ENCODE results near the gene ROMO1.
"Not testable (repeated sequence)": the region's sequence is repeated elsewhere in the genome, so short reads cannot be mapped to it uniquely, and the experiment has no call there.

Gene ROMO1

DNA sequence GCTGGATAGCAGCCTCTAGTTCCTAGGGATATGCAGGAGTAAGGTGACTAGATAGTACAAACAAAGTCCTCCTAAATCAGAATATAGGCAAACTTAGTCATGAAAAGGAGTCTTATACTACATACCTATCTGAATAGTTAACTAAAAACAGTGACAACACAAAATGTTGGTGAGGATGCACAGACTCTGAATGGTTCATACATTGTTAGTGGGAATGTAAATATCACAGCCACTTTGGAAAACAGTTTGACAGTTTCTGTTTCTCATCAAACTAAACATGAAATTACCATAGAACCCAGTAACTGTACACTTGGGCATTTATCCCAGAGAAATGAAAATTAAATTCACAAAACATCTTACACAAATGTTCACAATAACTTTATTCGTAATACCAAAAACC is 17.2 kb upstream of the ROMO1 start:
- no peak for DNase-seq (ENCODE audit: low spot score)

DNA sequence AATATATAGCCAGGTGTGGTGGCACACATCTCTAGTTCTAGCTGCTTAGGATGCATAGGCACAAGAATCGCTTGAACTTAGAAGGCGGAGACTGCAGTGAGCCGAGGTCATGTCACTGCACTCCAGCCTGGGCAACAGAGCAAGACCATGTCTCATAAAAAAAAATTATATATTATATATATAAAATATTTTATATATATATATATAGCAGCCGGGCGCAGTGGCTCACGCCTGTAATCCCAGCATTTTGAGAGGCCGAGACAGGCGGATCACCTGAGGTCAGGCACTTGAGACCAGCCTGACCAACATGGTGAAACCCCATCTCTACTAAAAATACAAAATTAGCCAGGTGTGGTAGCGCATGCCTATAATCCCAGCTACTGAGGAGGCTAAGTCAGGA is 13.8 kb upstream of the ROMO1 start:
- not testable (repeated sequence) for DNase-seq (ENCODE audit: low spot score)

DNA sequence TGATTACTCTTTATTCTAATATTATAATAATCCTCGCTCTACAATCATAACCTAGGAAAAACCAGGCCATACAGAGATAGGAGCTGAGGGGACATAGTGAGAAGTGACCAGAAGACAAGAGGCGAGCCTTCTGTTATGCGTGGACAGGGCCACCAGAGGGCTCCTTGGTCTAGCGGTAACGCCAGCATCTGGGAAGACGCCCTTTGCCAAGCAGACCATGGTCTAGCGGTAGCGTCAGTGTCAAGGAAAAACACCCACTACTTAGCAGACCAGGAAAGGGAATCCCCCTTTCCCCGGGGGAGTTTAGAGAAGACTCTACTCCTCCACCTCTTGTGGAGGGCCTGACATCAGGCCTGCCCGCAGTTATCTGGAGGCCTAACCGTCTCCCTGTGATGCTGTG is 12.3 kb upstream of the ROMO1 start:
- DNase-seq (ENCODE audit: low spot score), result not testable (repeated sequence)

DNA sequence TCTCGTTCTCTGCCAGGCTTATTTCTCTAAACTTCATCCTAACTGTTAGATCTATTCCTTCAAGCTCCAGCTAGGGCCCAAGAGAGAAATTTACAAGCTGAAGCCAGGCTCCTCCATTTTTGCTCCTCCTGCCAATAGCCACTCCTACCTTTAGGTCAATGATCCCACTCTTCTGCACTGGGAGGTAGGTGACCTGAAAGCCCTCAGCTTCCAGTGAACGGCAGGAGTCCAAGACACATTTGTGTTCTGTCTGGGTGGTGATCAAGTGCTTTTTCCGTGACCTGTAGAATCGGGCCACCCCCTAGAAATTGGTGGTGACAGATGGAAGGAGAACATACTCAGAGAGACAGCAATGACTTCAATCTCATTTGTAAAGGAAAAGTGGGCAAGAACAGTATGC is 8.9 kb upstream of the ROMO1 start:
- no peak for DNase-seq (ENCODE audit: low spot score)

GRCh38 chr20:35695245-35695749 is 3.9 kb upstream of the ROMO1 start:
- DNase-seq (ENCODE audit: low spot score), result no peak

DNA sequence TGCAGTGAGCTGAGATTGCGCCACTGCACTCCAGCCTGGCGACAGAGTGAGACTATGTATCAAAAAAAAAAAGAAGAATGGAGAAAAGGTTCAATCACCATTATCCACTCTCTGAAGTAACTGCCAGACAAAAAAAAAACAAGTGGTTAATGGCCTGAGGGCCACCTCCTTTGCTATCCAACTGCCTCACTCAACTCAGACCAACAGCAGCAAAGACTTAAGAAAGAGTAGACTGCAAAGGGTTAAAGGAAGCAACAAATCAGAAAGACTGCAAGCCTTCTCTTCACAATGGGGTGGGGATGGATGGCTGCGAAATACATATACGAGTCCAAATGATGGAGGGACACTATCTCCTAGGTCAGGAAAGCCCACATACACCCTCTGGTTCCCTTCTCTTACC is 3.2 kb upstream of the ROMO1 start:
- DNase-seq (ENCODE audit: low spot score), result no peak

- no peak for DNase-seq (ENCODE audit: low spot score)
These were observed 1.4 kb upstream of the ROMO1 start for GRCh38 chr20:35697696-35698297.

DNA sequence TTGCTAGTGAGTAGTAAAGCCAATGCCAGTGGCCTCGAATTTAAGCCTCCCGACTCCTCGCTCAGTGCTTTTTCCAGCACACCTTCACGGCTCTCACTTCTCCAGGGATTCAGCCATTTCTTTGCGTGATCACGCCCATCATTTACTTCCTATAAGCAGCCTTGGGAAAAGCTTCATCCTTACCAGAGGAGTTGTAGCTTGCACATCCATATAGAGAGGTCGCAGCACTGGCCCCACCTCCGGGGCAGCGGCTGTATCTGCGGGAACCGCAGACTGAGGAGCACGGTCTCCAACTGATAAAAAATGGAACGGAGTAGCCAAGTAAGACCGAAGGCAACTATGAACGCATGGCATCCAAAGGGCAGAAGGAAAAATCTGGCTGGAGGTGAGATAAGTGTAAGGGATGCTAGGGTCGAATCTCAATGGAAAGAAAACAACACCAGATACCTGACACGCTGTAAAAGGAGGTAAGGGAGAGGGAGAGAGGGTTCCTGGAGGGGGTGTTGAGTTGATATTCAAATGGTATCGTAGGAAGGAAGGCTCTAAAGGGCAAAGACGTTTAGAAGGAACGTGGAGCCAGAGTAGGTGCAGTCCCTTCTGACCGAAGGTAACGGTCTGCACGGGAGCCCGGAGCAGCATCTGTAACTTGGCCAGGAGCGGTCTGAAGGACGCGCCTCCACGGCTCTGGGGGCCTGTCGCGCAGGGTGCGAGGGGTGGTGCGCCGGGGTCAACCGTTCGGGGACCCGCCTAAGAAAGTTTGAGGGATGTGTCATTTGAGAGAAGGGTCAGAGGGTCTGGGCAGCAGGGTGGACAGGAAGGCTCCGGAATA is 693 bp upstream of the ROMO1 start:
- DNase-seq (ENCODE audit: low spot score), result peak; percentile 40

DNA sequence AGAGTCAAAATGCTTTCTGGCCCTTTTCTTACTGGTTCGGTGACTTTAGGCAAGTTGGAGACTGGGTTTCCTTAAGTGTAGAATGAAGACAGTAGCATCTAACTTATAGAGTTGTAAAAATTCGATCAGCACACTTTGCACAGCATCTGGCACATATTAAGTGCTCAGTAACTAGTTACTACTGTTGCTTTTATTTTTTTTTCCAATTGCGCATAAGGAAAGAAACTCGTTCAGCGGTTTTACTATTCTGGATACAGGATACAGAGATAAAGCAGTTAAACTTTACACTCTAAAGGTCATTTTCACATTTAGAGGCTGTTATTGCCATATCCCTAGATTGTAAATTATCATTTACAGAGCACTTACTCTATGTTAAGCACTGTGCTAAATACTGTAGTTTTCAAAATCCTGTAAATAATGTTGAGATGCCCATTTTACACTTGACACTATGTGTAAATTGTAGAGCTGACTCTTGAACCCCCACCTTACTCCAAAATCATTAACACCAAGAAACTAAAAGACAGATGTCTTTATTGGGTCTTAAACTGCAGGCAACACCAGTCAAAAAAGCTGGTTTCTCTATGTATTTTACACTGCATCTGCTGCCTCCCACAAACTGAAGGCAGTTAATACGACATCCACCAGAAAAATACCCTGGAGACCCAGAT is 886 bp downstream of the ROMO1 start:
- DNase-seq (ENCODE audit: low spot score), result no peak

DNA sequence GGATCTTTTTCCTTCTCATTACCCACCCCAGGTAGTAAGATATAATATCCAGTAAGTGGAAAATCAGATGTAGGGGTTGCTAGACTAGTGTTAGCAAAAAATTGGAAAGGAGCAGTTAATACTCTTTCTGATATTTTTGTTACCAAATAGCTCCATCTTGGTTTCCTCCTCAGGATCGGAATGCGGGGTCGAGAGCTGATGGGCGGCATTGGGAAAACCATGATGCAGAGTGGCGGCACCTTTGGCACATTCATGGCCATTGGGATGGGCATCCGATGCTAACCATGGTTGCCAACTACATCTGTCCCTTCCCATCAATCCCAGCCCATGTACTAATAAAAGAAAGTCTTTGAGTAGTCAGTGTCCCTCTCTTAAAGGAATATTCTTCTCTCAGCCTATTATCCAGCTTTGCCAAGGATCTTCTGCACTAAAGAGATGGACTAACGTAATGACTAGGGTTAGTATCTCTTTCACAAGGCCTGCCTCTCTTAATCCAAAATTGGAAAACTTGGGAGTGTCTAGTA is 1.5 kb downstream of the ROMO1 start:
- peak; percentile 7 for DNase-seq (ENCODE audit: low spot score)

DNA sequence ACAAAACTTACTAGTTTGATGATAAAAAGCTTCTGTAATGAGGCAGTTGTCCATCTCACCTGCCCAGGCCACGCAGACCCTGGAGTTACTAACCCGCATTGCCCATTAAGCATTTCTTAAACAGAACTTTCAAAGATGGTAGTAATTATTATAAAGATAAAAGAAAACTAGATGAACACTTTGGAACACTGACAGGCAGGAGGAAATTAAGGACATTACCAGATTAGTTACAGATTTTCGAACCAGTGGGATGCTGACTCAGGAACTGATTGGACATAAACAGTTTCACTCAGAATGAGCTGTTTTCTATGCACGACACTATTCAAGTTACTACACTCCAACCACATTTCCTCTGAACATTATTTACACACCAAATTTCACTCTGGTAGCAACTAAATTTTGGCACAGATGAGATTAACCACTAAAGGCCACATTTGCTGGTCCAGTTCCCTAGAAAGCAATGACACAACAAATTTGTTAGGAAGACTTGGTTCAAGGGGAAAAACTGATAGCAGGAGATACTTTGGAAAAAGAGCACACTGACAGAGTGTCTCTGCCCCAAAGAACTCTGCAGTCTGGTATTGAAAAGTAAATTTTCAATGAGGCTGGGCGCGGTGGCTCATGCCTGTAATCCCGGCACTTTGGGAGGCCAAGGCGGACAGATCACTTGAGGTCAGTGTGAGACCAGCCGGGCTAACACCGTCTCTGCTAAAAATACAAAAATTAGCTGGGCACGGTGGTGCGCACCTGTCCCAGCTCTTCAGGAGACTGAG is 3.0 kb downstream of the ROMO1 start:
- DNase-seq (ENCODE audit: low spot score), result peak; percentile 36

GRCh38 chr20:35702824-35703695 is 3.9 kb downstream of the ROMO1 start:
- no peak for DNase-seq (ENCODE audit: low spot score)

DNA sequence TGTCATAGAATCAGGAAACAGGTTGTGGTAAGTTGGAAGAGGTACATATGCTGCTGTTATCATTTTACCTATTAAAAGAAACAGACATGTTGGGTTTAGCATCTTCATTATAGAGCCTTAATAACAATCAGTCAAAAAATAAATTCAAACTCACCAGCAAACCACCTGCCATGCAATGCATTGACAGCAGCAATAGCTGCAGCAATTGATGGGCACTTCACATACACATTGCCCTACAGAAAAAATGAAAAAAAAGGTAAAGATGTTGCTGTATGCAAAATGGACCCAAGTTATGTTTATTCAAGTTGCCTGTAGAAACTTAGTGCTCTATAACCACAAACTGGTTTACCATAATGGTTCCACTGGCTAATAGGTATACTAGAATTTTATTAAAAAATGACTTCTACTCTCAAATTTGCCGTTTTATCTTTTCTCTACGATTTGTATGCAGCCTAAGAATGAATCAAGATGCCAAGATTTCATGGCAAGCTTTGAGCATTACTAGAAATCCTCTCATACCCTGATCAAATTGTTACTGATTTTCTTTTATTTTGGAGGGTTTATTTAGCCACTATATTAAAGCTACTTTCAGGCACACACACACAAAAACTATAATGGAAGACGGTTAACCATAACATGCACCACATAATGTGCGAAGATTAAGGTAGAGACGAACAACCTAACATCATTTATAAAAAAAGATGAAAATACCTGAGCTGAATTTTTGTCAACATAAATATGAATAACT is 5.5 kb downstream of the ROMO1 start:
- DNase-seq (ENCODE audit: low spot score), result no peak

- not testable (repeated sequence) for DNase-seq (ENCODE audit: low spot score)
These were observed 6.7 kb downstream of the ROMO1 start for GRCh38 chr20:35705894-35706293.

GRCh38 chr20:35706591-35707529 is 7.7 kb downstream of the ROMO1 start:
- not testable (repeated sequence) for DNase-seq (ENCODE audit: low spot score)

- no peak for DNase-seq (ENCODE audit: low spot score)
These were observed 9.3 kb downstream of the ROMO1 start for GRCh38 chr20:35708502-35708901.

DNA sequence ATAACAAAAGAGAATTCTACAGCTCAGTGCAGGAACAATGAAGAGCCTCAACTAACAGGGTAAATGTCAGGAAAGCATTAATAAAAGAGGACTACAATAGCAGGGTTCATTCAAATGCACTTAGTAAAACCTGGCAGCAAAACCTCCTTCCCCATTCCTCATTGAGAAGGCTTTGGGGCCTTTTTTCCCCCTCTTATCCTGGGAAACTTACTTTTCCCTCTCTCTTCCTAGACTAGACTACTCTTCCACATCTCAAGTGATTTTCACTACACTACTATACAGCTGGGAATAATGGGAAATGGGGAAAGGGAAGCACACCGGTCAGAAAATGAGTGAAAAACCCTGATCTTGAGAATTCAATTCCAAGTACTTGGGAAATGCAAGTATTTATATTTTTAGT is 10.1 kb downstream of the ROMO1 start:
- no peak for DNase-seq (ENCODE audit: low spot score)

GRCh38 chr20:35710039-35710438 is 10.8 kb downstream of the ROMO1 start:
- no peak for DNase-seq (ENCODE audit: low spot score)
